Suprapubic skin (tissue), 4 donors: ENCODE results near the gene ATP6V1G1. TPM values are rescaled to one million over a fixed set of nuclear protein-coding genes. Genes with fewer than 3 reads are reported as not detected.

ENCODE experiments used
- DNase-seq, 2 donors: peaks; one replicate each; pipeline ENCODE4 v3.0.0-alpha.2; 2019; ENCODE audit warnings: low spot score in 2 of 2
- H3K27ac ChIP-seq: fragments of 200-600 bp; sonication (generic); one replicate; pipeline ENCODE4 v1.5.1; 2019
- H3K27me3 ChIP-seq: fragments of 200-600 bp; sonication (generic); one replicate; pipeline ENCODE4 v1.5.1; 2019
- H3K36me3 ChIP-seq: fragments of 200-600 bp; sonication (generic); one replicate; pipeline ENCODE4 v1.5.1; 2019
- H3K4me1 ChIP-seq: fragments of 200-600 bp; sonication (generic); one replicate; pipeline ENCODE4 v1.5.1; 2019
- H3K4me3 ChIP-seq: fragments of 200-600 bp; sonication (generic); one replicate; pipeline ENCODE4 v1.5.1; 2019; ENCODE audit warnings: mild to moderate bottlenecking
- H3K9me3 ChIP-seq: fragments of 200-600 bp; sonication (generic); one replicate; pipeline ENCODE4 v1.5.1; 2019
- EP300 ChIP-seq: sonication (generic); formaldehyde crosslinking; IDR thresholded peaks from one replicate; pipeline ENCODE4 v1.6.1; 2017; ENCODE audit warnings: antibody characterized with exemption
- POLR2A ChIP-seq, 2 donors: fragments of 450-650 bp; IDR thresholded peaks; one replicate each; pipeline ENCODE4 v1.6.1; 2017; ENCODE audit warnings: antibody characterized with exemption in 2 of 2, mild to moderate bottlenecking in 2 of 2, moderate library complexity in 2 of 2
- POLR2AphosphoS5 ChIP-seq, 3 donors: sonication (generic); formaldehyde crosslinking; IDR thresholded peaks; one replicate each; pipeline ENCODE4 v1.6.1; 2017; ENCODE audit warnings: antibody characterized with exemption in 3 of 3
- WGBS: methylation state at CpG from one replicate; pipeline ENCODE4 v1.1.5; 2018; 5-methylcytosine and 5-hydroxymethylcytosine counted together
- total RNA-seq, 4 donors: library from RNA; depleted of rRNA; stranded (reverse); fragments of >200 nt; gene quantifications; one replicate each; pipeline ENCODE4 v1.1.0, GENCODE V29; 2016
- TF ChIP-seq, protein P1 (sequence below), 2 donors: fragments of 200-600 bp in 1 of 2; fragments of 450-650 bp in 1 of 2; sonication (generic) in 1 of 2; IDR thresholded peaks; one replicate each; pipeline ENCODE4 v1.5.1; 2016 to 2019; ENCODE audit warnings: antibody characterized with exemption in 2 of 2, mild to moderate bottlenecking in 1 of 2, moderate library complexity in 1 of 2

The ATP6V1G1 gene
- total RNA-seq, 4 donors from 2014 or later = 181 to 234 (median 209) TPM

DNA sequence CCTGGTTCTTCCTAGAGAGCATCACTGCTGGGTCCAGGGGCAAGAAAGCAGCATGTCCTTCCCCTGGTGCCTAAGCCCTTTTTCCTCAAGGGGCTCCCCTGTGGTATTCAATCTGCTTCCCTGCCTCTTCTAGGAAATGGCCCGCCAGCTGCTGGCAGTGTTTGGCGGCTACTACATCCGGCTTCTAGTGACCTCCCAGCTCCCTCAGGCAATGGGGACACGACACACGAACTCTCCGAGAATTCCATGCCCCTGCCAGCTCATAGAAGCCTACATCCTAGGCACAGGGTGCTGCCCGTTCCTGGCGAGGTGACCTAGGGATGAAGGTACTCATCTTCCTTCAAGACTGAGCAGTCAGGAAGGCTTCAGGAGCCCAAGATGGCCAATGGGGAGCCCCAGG is 55.4 kb downstream of the ATP6V1G1 start:
- Histone ChIP-seq H3K36me3 (peaks cover 45% of the 10 kb centered on the region), H3K4me3 (no peak overlapping the region), H3K9me3 (no peaks in the 10 kb centered on the region), H3K4me1 (no peaks in the 10 kb centered on the region), H3K27me3 (no peaks in the 10 kb centered on the region), H3K27ac (no peak overlapping the region)
- no peak for DNase-seq
- 86% methylated on average over 8 of the region's 8 CpGs for WGBS
- TF ChIP-seq EP300 (no peak), POLR2AphosphoS5 (IDR thresholded peaks at IDR 0.05) (no peak), POLR2A (IDR thresholded peaks at IDR 0.05) (no peak)
- TF ChIP-seq, protein P1, sequence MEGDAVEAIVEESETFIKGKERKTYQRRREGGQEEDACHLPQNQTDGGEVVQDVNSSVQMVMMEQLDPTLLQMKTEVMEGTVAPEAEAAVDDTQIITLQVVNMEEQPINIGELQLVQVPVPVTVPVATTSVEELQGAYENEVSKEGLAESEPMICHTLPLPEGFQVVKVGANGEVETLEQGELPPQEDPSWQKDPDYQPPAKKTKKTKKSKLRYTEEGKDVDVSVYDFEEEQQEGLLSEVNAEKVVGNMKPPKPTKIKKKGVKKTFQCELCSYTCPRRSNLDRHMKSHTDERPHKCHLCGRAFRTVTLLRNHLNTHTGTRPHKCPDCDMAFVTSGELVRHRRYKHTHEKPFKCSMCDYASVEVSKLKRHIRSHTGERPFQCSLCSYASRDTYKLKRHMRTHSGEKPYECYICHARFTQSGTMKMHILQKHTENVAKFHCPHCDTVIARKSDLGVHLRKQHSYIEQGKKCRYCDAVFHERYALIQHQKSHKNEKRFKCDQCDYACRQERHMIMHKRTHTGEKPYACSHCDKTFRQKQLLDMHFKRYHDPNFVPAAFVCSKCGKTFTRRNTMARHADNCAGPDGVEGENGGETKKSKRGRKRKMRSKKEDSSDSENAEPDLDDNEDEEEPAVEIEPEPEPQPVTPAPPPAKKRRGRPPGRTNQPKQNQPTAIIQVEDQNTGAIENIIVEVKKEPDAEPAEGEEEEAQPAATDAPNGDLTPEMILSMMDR (IDR thresholded peaks at IDR 0.05) = no peak

DNA sequence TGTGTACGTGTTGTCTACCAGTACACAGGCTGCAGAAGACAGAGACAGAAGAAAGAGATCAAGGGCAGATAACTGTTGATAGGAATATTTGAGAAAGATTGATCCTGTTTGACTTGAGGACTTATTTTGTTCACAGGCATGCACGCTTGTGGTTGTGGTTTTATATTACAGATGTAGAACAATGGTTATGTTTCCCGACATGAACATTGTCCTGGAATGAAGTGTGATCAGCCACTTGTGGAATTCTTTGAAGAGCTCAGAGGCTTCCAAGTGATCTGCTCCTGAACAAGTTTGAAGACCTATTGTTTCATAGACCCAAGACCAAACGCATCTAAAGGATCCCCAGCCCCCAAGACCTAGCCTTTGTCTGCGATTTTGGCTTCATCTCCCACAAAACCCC is 56.3 kb downstream of the ATP6V1G1 start:
- H3K36me3 ChIP-seq = peaks cover 36% of the 10 kb centered on the region

More for the DNA sequence above, 56.3 kb downstream of the ATP6V1G1 start:
- Histone ChIP-seq H3K4me3 (no peak overlapping the region), H3K9me3 (no peaks in the 10 kb centered on the region), H3K27ac (no peak overlapping the region), H3K4me1 (no peaks in the 10 kb centered on the region), H3K27me3 (no peaks in the 10 kb centered on the region)
- TF ChIP-seq, protein P1 (IDR thresholded peaks at IDR 0.05) = no peak
- no peak for TF ChIP-seq POLR2AphosphoS5 (IDR thresholded peaks at IDR 0.05)
- no peak for DNase-seq
- 82% methylated on average over 5 of the region's 5 CpGs for WGBS

Other genes with a start within 250 kb of the ATP6V1G1 start
- gene AKNA, start 199.8 kb upstream of the ATP6V1G1 start, total RNA-seq = 10 to 100 TPM; 10.5 to 27.1 (median 14.4) TPM
- 10 to 100 TPM in 3 of 4 donors, 1 to 10 TPM in 1; 7.7 to 25.9 (median 14.8) TPM for gene WHRN, start 82.3 kb upstream of the ATP6V1G1 start, total RNA-seq
- gene TMEM268, start 23.5 kb downstream of the ATP6V1G1 start, total RNA-seq = 10 to 100 TPM in 2 of 4 donors, 1 to 10 TPM in 2; 3.2 to 12.3 (median 7.9) TPM
- gene TEX53, start 70.0 kb downstream of the ATP6V1G1 start, total RNA-seq = not detected
- not detected for gene TEX48, start 94.4 kb downstream of the ATP6V1G1 start, total RNA-seq
- 1 to 10 TPM in 1 of 4 donors, under 1 TPM in 3; 0.16 to 1.4 (median 0.40) TPM for gene TNFSF15, start 218.3 kb downstream of the ATP6V1G1 start, total RNA-seq